ENCODE data around the gene TGFBR3.

TGFBR3 gene

GRCh38 chr1:91700332-91700731 is 185.6 kb downstream of the TGFBR3 start:
- H3K36me3 ChIP-seq (ENCODE audit: control insufficient read depth, insufficient read depth, low read length, severe bottlenecking), result peaks cover 43% of the 10 kb centered on the region
- H3K9me3 ChIP-seq (ENCODE audit: control insufficient read depth, low read length), result no peaks in the 10 kb centered on the region
- peak; percentile 69 for DNase-seq (ENCODE audit: low read depth)
- H3K4me3 ChIP-seq (ENCODE audit: low read length), result peak overlapping the region; percentile 41
- H3K4me1 ChIP-seq (ENCODE audit: control insufficient read depth, insufficient read depth, low read length), result peaks cover 79% of the 10 kb centered on the region
- no peaks in the 10 kb centered on the region for H3K27me3 ChIP-seq (replicated peaks; ENCODE audit: control insufficient read depth, insufficient read depth, low read length)
- peak overlapping the region; percentile 80 for H3K9ac ChIP-seq (ENCODE audit: low read length)

- Histone ChIP-seq H3K27me3 (replicated peaks; ENCODE audit: control insufficient read depth, insufficient read depth, low read length) (no peaks in the 10 kb centered on the region), H3K9ac (ENCODE audit: low read length) (peak overlapping the region; percentile 80), H3K9me3 (ENCODE audit: control insufficient read depth, low read length) (no peaks in the 10 kb centered on the region), H3K36me3 (ENCODE audit: control insufficient read depth, insufficient read depth, low read length, severe bottlenecking) (peaks cover 44% of the 10 kb centered on the region), H3K4me1 (ENCODE audit: control insufficient read depth, insufficient read depth, low read length) (peaks cover 77% of the 10 kb centered on the region), H3K4me3 (ENCODE audit: low read length) (peak overlapping the region; percentile 47)
- peak; percentile 89 for DNase-seq (ENCODE audit: low read depth)
Measured at GRCh38 chr1:91699339-91699974, 186.5 kb downstream of the TGFBR3 start.

GRCh38 chr1:91697861-91698260 is 188.1 kb downstream of the TGFBR3 start:
- DNase-seq (ENCODE audit: low read depth), result peak; percentile 84

GRCh38 chr1:91697416-91697815 is 188.5 kb downstream of the TGFBR3 start:
- H3K4me3 ChIP-seq (ENCODE audit: low read length), result peak overlapping the region; percentile 25
- DNase-seq (ENCODE audit: low read depth), result peak; percentile 17
- H3K4me1 ChIP-seq (ENCODE audit: control insufficient read depth, insufficient read depth, low read length), result peaks cover 82% of the 10 kb centered on the region
- peak overlapping the region; percentile 75 for H3K9ac ChIP-seq (ENCODE audit: low read length)
- H3K36me3 ChIP-seq (ENCODE audit: control insufficient read depth, insufficient read depth, low read length, severe bottlenecking), result peaks cover 46% of the 10 kb centered on the region
- no peaks in the 10 kb centered on the region for H3K27me3 ChIP-seq (replicated peaks; ENCODE audit: control insufficient read depth, insufficient read depth, low read length)
- no peaks in the 10 kb centered on the region for H3K9me3 ChIP-seq (ENCODE audit: control insufficient read depth, low read length)

More at GRCh38 chr1:91697861-91698260, 188.1 kb downstream of the TGFBR3 start:
- no peaks in the 10 kb centered on the region for H3K9me3 ChIP-seq (ENCODE audit: control insufficient read depth, low read length)
- no peaks in the 10 kb centered on the region for H3K27me3 ChIP-seq (replicated peaks; ENCODE audit: control insufficient read depth, insufficient read depth, low read length)
- H3K4me3 ChIP-seq (ENCODE audit: low read length), result peak overlapping the region; percentile 25
- peaks cover 42% of the 10 kb centered on the region for H3K36me3 ChIP-seq (ENCODE audit: control insufficient read depth, insufficient read depth, low read length, severe bottlenecking)
- H3K9ac ChIP-seq (ENCODE audit: low read length), result peak overlapping the region; percentile 80
- H3K4me1 ChIP-seq (ENCODE audit: control insufficient read depth, insufficient read depth, low read length), result peaks cover 81% of the 10 kb centered on the region

- Histone ChIP-seq H3K36me3 (ENCODE audit: control insufficient read depth, insufficient read depth, low read length, severe bottlenecking) (peaks cover 50% of the 10 kb centered on the region), H3K27me3 (replicated peaks; ENCODE audit: control insufficient read depth, insufficient read depth, low read length) (no peaks in the 10 kb centered on the region), H3K9ac (ENCODE audit: low read length) (peak overlapping the region; percentile 75), H3K9me3 (ENCODE audit: control insufficient read depth, low read length) (no peaks in the 10 kb centered on the region), H3K4me3 (ENCODE audit: low read length) (no peak overlapping the region), H3K4me1 (ENCODE audit: control insufficient read depth, insufficient read depth, low read length) (peaks cover 75% of the 10 kb centered on the region)
- no peak for DNase-seq (ENCODE audit: low read depth)
Measured at GRCh38 chr1:91696321-91696720, 189.6 kb downstream of the TGFBR3 start.

GRCh38 chr1:91693557-91693956 is 192.4 kb downstream of the TGFBR3 start:
- Histone ChIP-seq H3K4me3 (ENCODE audit: low read length) (no peak overlapping the region), H3K9me3 (ENCODE audit: control insufficient read depth, low read length) (no peaks in the 10 kb centered on the region), H3K36me3 (ENCODE audit: control insufficient read depth, insufficient read depth, low read length, severe bottlenecking) (peaks cover 63% of the 10 kb centered on the region), H3K9ac (ENCODE audit: low read length) (peak overlapping the region; percentile 59), H3K4me1 (ENCODE audit: control insufficient read depth, insufficient read depth, low read length) (peaks cover 69% of the 10 kb centered on the region), H3K27me3 (replicated peaks; ENCODE audit: control insufficient read depth, insufficient read depth, low read length) (no peaks in the 10 kb centered on the region)
- peak; percentile 56 for DNase-seq (ENCODE audit: low read depth)

- Histone ChIP-seq H3K36me3 (ENCODE audit: control insufficient read depth, insufficient read depth, low read length, severe bottlenecking) (peaks cover 75% of the 10 kb centered on the region), H3K9me3 (ENCODE audit: control insufficient read depth, low read length) (no peaks in the 10 kb centered on the region), H3K27me3 (replicated peaks; ENCODE audit: control insufficient read depth, insufficient read depth, low read length) (no peaks in the 10 kb centered on the region), H3K4me3 (ENCODE audit: low read length) (no peak overlapping the region), H3K9ac (ENCODE audit: low read length) (peak overlapping the region; percentile 13), H3K4me1 (ENCODE audit: control insufficient read depth, insufficient read depth, low read length) (peaks cover 70% of the 10 kb centered on the region)
- no peak for DNase-seq (ENCODE audit: low read depth)
Measured at GRCh38 chr1:91691525-91691924, 194.4 kb downstream of the TGFBR3 start.

- no peaks in the 10 kb centered on the region for H3K9me3 ChIP-seq (ENCODE audit: control insufficient read depth, low read length)
- H3K27me3 ChIP-seq (replicated peaks; ENCODE audit: control insufficient read depth, insufficient read depth, low read length), result no peaks in the 10 kb centered on the region
- peaks cover 76% of the 10 kb centered on the region for H3K4me1 ChIP-seq (ENCODE audit: control insufficient read depth, insufficient read depth, low read length)
- H3K9ac ChIP-seq (ENCODE audit: low read length), result peak overlapping the region; percentile 76
- DNase-seq (ENCODE audit: low read depth), result no peak
- peak overlapping the region; percentile 47 for H3K4me3 ChIP-seq (ENCODE audit: low read length)
- peaks cover 67% of the 10 kb centered on the region for H3K36me3 ChIP-seq (ENCODE audit: control insufficient read depth, insufficient read depth, low read length, severe bottlenecking)
Measured at GRCh38 chr1:91689641-91690481, 196.1 kb downstream of the TGFBR3 start.

- H3K36me3 ChIP-seq (ENCODE audit: control insufficient read depth, insufficient read depth, low read length, severe bottlenecking), result peaks cover 59% of the 10 kb centered on the region
- no peaks in the 10 kb centered on the region for H3K9me3 ChIP-seq (ENCODE audit: control insufficient read depth, low read length)
- no peak overlapping the region for H3K4me3 ChIP-seq (ENCODE audit: low read length)
- peak overlapping the region; percentile 76 for H3K9ac ChIP-seq (ENCODE audit: low read length)
- peak; percentile 59 for DNase-seq (ENCODE audit: low read depth)
- peaks cover 80% of the 10 kb centered on the region for H3K4me1 ChIP-seq (ENCODE audit: control insufficient read depth, insufficient read depth, low read length)
- no peaks in the 10 kb centered on the region for H3K27me3 ChIP-seq (replicated peaks; ENCODE audit: control insufficient read depth, insufficient read depth, low read length)
Measured at GRCh38 chr1:91687452-91687851, 198.5 kb downstream of the TGFBR3 start.

- peaks cover 58% of the 10 kb centered on the region for H3K36me3 ChIP-seq (ENCODE audit: control insufficient read depth, insufficient read depth, low read length, severe bottlenecking)
- H3K4me1 ChIP-seq (ENCODE audit: control insufficient read depth, insufficient read depth, low read length), result peaks cover 80% of the 10 kb centered on the region
- H3K9me3 ChIP-seq (ENCODE audit: control insufficient read depth, low read length), result no peaks in the 10 kb centered on the region
- no peaks in the 10 kb centered on the region for H3K27me3 ChIP-seq (replicated peaks; ENCODE audit: control insufficient read depth, insufficient read depth, low read length)
- peak overlapping the region; percentile 63 for H3K9ac ChIP-seq (ENCODE audit: low read length)
- DNase-seq (ENCODE audit: low read depth), result no peak
- H3K4me3 ChIP-seq (ENCODE audit: low read length), result no peak overlapping the region
Measured at GRCh38 chr1:91685994-91686393, 200.0 kb downstream of the TGFBR3 start.

GRCh38 chr1:91684481-91685196 is 201.3 kb downstream of the TGFBR3 start:
- peaks cover 67% of the 10 kb centered on the region for H3K36me3 ChIP-seq (ENCODE audit: control insufficient read depth, insufficient read depth, low read length, severe bottlenecking)
- peak; percentile 53 for DNase-seq (ENCODE audit: low read depth)
- no peak overlapping the region for H3K4me3 ChIP-seq (ENCODE audit: low read length)
- H3K9me3 ChIP-seq (ENCODE audit: control insufficient read depth, low read length), result no peaks in the 10 kb centered on the region
- peaks cover 69% of the 10 kb centered on the region for H3K4me1 ChIP-seq (ENCODE audit: control insufficient read depth, insufficient read depth, low read length)
- no peaks in the 10 kb centered on the region for H3K27me3 ChIP-seq (replicated peaks; ENCODE audit: control insufficient read depth, insufficient read depth, low read length)
- H3K9ac ChIP-seq (ENCODE audit: low read length), result peak overlapping the region; percentile 57
